GM10248 (cell line): ENCODE data around the gene SLC4A11.
"Not testable (repeated sequence)": the region's sequence is repeated elsewhere in the genome, so short reads cannot be mapped to it uniquely, and the experiment has no call there.

Experiments used
- CTCF ChIA-PET: fragments of 300-600 bp; sonication (Branson Sonifier 250); formaldehyde crosslinking; extraction: SDS; loops from one replicate; lab custom pipeline; 2021; ENCODE audit warnings: antibody characterized with exemption; lab: Yijun Ruan, JAX
- POLR2A ChIA-PET: fragments of 350-650 bp; sonication (Branson Sonifier 250); formaldehyde crosslinking; extraction: SDS; loops from one replicate; lab custom pipeline; 2020; ENCODE audit warnings: antibody characterized with exemption; lab: Yijun Ruan, JAX
- DNase-seq: peaks from one replicate; pipeline ENCODE4 v3.0.0; 2012; ENCODE audit errors: extremely low spot score
- TF ChIP-seq, protein P1 (sequence below): IDR thresholded peaks from 2 replicates; pipeline ENCODE4 v1.5.1; 2012; ENCODE audit warnings: mild to moderate bottlenecking, low read depth; ENCODE audit errors: extremely low read depth, missing control alignments, control extremely low read depth

The SLC4A11 gene

DNA sequence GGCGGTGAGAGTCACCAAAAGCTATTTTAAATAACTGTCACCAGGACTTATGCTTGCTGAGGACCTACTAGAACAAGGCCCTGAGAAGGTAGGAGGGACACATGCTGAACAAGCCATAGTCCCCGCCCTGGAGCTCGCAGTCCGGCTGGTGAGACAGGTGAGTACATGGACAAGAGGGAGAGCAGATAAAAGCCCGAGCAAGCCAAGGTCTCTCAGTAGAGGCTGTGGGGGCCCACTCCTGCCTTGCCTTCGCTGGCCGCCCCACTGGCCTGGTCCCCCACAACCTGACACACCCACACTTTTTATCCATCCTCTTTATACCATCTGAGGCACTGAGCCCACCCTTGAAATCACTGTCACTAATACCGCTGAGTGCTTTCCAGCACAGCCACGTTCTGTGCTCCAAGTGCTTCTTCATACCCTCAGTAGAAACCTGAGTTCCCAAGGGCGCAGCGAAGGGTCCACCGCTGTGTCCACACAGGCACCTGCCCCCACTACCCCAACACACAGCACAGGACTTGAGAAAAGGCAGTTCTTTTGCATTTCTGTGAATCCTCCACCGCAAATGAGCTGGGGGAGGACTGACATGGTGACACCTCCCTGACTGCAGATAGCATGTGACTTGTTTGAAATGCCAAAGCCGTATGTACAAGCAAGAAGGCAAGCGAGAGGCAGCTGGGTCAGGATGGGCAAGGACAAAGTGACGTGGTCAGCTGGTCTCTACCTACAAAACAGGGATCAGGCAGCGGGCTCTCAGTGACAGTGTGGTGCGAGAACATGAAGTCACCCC, 46.6 kb downstream of the SLC4A11 start:
- CTCF ChIA-PET = interaction anchor here (1.2 to 1.3 kb wide), 3 partner anchors 26 to 76 kb away, joined by 3 to 4 read pairs (median 3); partner anchors contain the start of genes FASTKD5 and UBOX5
- DNase-seq = no peak
- POLR2A ChIA-PET = no interaction called here
- TF ChIP-seq, protein P1, sequence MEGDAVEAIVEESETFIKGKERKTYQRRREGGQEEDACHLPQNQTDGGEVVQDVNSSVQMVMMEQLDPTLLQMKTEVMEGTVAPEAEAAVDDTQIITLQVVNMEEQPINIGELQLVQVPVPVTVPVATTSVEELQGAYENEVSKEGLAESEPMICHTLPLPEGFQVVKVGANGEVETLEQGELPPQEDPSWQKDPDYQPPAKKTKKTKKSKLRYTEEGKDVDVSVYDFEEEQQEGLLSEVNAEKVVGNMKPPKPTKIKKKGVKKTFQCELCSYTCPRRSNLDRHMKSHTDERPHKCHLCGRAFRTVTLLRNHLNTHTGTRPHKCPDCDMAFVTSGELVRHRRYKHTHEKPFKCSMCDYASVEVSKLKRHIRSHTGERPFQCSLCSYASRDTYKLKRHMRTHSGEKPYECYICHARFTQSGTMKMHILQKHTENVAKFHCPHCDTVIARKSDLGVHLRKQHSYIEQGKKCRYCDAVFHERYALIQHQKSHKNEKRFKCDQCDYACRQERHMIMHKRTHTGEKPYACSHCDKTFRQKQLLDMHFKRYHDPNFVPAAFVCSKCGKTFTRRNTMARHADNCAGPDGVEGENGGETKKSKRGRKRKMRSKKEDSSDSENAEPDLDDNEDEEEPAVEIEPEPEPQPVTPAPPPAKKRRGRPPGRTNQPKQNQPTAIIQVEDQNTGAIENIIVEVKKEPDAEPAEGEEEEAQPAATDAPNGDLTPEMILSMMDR = no peak

DNA sequence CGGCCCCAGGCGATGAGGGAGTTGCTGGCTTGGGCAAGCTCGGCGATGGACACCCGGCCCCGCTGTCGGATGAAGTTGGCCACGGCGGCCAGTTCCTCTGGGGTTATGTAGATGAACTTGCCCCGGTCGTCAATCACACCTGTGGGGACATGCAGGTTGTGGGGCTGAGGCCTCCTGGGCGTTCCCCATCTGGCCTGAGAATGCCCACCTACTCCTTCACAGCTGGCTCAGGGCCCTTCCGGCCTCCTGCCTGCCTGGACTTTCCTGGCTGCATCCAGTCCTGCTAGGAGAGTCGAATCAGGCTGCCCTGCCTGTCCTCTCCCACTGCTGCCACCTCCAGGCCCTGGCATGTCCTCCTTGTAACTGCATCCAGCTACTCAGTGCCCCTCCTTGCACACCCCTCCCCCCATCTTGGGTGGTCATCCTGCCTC, 48.3 kb downstream of the SLC4A11 start:
- no peak for DNase-seq
- CTCF ChIA-PET = interaction anchor here (0.7 to 1.3 kb wide), 3 partner anchors 12 to 32 kb away, joined by 3 read pairs; no protein-coding TSS in a partner anchor
- TF ChIP-seq, protein P1 = no peak
- POLR2A ChIA-PET = no interaction called here

DNA sequence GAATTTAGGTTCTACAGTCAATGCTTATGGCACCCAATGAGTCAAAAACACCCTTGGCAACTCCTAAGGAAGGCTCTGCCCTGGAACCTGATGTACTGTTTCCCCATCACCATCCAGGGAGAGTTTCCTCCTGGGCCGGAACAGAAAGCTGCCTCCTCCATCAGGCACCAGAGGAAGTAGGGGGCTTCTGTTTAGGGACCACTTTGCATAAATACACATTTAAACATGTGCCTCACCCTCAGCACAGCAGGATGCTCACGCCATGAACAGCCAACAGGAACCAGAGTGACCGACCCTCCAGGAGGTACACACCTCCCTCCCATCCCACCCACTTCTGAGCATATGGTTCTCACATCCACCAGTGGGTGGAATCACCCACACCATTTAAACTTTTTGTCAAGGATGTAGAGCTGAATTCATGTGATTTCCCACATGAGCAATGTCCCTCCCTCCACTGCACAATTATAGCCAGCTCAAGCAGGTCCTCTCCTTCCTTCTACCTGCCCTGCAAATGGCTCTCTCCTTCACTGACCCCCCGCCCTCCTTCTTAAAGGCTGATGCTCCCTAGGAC, 49.3 kb downstream of the SLC4A11 start:
- no peak for DNase-seq
- POLR2A ChIA-PET = no interaction called here
- CTCF ChIA-PET = interaction anchor here (1.0 to 1.3 kb wide), 2 partner anchors 29 to 31 kb away, joined by 3 read pairs; no protein-coding TSS in a partner anchor
- TF ChIP-seq, protein P1 = no peak

DNA sequence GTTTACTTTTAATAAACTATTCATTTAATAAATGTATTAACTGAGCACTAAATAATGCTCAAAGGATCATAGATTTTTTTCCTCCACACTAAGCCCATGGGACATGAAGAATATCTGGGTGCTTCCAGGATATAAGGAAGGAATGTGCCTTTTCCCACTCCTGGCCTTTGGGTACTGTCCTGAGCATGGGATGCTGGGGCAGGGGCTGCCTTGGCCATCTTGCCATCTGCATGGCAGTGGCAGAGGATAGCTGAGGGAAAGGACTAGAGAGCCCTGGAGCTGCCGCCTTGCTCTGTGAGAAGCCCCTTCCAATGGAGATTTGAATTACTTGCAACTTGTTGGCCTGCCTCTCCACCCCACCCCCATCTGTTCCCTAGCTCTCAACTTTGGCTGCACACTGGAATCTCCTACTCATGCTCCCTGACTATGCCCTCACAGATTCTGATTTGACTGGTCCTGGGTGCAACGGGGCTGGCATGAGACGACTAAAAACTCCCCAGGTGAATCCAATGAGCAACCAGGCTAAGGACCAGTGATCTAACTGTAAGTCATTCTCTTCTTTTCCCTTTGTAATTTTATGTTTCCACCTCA, 50.1 kb downstream of the SLC4A11 start:
- POLR2A ChIA-PET = no interaction called here

DNA sequence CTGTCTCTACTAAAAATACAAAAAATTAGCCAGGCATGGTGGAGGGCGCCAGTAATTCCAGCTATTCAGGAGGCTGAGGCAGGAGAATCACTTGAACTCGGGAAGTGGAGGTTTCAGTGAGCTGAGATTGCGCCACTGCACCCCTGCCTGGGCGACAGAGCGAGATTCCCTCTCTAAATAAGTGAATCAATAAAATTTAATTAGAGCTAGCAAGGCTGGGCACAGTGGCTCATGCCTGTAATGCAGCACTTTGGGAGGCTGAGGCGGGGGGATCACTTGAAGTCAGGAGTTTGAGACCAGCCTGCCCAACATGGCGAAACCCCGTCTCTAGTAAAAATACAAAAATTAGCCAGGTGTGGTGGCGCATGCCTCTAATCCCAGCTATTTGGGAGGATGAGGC, 51.1 kb downstream of the SLC4A11 start:
- DNase-seq, POLR2A ChIA-PET: not testable (repeated sequence)
- CTCF ChIA-PET = interaction anchor here (0.7 kb wide), 1 partner anchor 27 kb away, joined by 4 read pairs; no protein-coding TSS in a partner anchor

More for the DNA sequence above, 50.1 kb downstream of the SLC4A11 start:
- TF ChIP-seq, protein P1 = no peak
- CTCF ChIA-PET = no interaction called here
- DNase-seq = no peak

DNA sequence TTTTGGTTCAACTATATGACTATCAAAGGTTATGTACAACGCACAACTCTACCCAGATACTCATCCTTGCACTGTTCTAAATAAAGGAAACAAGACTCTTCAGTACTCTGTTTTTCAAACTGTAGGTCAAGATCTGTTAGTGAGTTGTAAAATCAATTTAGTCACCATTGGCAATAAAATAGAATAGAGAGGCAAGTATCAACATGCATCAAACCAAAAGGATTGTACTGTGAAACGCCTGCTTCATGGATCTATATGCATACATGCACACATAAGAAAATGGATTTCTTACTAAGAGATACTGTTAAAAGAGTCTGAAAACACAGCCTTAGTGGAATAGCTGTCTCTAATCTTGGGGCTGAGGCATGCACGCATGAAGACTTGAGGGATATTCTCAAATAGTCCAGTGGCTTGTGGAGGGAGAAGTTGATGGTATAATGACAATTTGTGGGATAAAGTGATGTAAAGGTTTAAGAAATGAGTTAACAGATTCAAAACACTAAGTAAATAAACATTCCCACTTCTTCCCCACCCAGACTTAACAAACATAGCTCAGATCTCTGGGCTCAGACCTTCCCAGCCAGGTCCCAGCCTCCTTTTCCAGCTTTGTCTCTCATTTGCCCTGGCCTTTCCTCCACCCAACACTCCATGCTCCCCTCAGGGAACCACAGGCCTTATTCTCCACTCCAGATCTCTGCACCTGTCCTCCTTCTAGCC, 54.9 kb downstream of the SLC4A11 start:
- TF ChIP-seq, protein P1 = no peak
- POLR2A ChIA-PET = no interaction called here
- CTCF ChIA-PET = interaction anchor here (0.9 kb wide), 1 partner anchor 36 kb away, joined by 3 read pairs; no protein-coding TSS in a partner anchor
- no peak for DNase-seq

DNA sequence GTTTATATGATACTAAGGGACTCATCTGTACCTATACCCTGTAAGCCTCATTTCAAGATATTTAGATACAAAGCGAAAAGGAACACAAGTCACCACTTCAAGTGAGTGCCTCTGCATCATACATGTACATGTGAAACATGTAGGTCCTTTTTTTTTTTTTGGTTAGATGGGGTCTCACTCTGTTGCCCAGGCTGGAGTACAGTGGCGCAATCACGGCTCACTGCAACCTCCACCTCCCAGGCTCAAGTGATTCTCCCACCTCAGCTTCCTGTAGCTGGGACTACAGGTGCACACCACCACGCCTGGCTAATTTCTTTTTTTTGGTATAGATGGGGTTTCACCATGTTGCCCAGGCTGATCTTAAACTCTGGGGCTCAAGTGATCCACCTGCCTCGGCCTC, 56.6 kb downstream of the SLC4A11 start:
- CTCF ChIA-PET, DNase-seq, POLR2A ChIA-PET: not testable (repeated sequence)
